ENCODE measurements around the gene BRCA2.

BRCA2 gene

DNA sequence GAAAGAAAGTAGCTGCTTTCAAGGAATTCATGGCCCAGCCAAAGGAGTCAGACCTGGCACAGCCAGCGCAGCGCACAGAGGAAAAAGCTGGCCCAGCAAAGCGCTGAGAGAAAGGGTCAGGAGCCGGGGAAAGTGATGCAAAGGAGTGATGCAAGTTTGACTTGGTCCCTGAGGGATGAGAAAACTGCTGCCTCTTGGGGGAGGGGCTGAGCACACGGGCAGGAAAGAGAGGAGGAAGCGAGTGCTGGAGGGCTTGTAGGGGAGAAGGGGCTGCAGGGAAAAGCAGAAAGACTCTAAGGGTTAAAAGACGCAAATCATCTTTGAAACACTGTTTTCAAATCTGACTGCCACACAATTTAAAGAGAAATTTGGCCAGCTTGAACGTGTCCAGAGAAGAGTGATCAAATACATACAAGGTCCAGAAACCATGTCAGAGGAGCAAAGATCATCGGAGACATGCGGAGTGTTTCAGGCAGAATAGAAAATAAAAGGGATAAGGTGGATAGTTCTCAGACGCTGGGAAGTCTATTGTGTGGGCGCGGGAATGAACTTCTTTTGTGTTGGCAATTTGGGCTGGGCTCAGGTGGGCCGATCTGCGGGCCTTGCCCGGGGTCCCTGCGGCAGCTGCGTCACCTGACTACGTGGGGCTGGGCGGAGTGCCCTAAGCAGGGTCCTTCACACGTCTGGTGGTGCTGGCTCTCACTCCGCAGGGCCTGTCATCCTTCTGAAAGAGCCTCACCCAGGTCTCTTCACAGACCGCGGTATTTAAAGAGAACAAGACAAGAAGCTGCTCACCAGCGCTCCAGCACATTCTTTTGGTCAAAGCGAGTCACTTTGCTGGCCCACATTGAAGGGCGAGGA, 94.5 kb downstream of the BRCA2 start:
- TF ChIP-seq ZFX (IDR thresholded peaks at IDR 0.05) (no peak), CTCF (conservative IDR thresholded peaks at IDR 0.05) (no peak)
- H3K27ac ChIP-seq = no peak overlapping the region

GRCh38 chr13:32413284-32413683, 98.0 kb downstream of the BRCA2 start:
- TF ChIP-seq ZFX (IDR thresholded peaks at IDR 0.05) = no peak
- TF ChIP-seq CTCF (conservative IDR thresholded peaks at IDR 0.05) = no peak
- H3K27ac ChIP-seq = no peak overlapping the region

GRCh38 chr13:32414580-32414979, 99.3 kb downstream of the BRCA2 start:
- no peak overlapping the region for H3K27ac ChIP-seq
- TF ChIP-seq CTCF (conservative IDR thresholded peaks at IDR 0.05) (no peak), ZFX (IDR thresholded peaks at IDR 0.05) (no peak)

DNA sequence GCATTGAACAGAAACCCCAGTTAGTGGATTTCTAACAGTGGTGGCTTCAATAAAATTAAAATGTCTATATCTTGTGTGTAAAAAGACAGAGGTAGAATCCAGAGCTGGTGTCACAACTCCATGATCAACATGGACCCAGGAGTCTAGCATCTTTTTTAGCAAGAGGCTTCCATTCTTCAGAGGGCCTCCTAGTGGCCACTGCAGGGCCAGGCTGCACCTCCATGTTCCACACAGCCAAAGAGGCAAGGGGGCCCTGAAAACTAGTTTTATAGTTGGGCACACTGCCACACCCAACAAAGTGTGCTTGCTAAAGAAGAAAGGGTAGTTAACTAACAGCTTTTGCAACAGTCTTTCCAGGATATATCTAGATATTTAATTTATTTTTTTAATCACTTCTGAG, 99.7 kb downstream of the BRCA2 start:
- no peak overlapping the region for H3K27ac ChIP-seq
- peak; percentile 90 for TF ChIP-seq CTCF (conservative IDR thresholded peaks at IDR 0.05)
- no peak for TF ChIP-seq ZFX (IDR thresholded peaks at IDR 0.05)

DNA sequence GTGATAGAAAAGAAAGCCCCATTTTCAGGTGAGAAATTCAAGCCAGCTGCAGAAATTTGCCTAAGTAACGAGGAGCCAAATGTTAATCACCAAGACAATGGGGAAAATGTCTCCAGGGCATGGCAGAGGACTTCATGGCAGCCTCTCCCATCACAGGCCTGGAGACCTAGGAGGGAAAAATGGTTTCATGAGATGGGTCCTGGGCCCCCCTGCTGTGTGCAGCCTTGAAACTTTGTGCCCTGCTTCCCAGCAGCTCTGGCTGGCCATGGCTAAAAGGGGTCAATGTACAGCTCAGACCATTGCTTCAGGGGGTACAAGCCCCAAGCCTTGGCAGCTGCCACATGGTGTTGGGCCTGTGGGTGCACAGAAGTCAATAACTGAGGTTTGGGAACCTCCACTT, 102.7 kb downstream of the BRCA2 start:
- no peak overlapping the region for H3K27ac ChIP-seq
- TF ChIP-seq ZFX (IDR thresholded peaks at IDR 0.05) (no peak), CTCF (conservative IDR thresholded peaks at IDR 0.05) (no peak)

DNA sequence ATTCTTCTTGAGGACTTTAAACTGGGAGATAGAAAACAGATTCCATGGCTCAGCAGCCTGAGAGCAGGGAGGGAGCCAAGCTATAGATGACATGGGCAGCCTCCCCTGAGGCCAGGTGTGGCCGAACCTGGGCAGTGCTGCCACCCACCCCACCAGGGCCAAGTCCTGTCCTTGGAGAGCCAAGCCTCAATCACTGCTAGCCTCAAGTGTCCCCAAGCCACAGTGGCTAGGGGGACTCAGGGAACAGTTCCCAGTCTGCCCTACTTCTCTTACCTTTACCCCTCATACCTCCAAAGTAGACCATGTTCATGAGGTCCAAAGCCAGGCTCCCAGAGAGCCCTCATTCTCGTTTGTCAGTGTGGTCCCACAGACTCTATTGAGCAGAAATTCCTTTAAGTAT, 104.6 kb downstream of the BRCA2 start:
- TF ChIP-seq CTCF (conservative IDR thresholded peaks at IDR 0.05) (no peak), ZFX (IDR thresholded peaks at IDR 0.05) (no peak)
- no peak overlapping the region for H3K27ac ChIP-seq

DNA sequence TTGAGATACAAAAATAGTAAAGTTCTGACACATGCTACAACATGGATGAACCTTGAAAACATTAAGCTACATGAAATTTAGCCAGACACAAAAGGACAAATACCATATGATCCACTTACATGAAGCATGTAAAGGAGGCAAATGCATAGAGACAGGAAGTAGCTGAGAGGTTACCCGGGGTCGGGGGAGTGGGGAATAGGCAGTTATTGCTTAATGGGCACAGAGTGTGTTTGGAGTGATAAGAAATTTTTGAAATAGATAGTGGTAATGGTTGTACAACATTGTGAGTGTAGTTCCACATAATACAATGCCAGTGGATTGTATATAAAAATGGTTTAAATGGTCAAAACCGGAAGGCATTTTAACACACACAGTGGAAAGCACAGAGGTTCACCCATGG, 108.3 kb downstream of the BRCA2 start:
- TF ChIP-seq CTCF (conservative IDR thresholded peaks at IDR 0.05) = no peak
- no peak for TF ChIP-seq ZFX (IDR thresholded peaks at IDR 0.05)
- no peak overlapping the region for H3K27ac ChIP-seq
